ENCODE data around the gene ZNF326. TPM values are rescaled to one million over a fixed set of nuclear protein-coding genes. Genes with fewer than 3 reads are reported as not detected.
"Not testable (repeated sequence)": the region's sequence is repeated elsewhere in the genome, so short reads cannot be mapped to it uniquely, and the experiment has no call there.

The ZNF326 gene
- total and polyA plus RNA-seq, 8 donors: 12.7 to 96.4 (median 73.5) TPM

DNA sequence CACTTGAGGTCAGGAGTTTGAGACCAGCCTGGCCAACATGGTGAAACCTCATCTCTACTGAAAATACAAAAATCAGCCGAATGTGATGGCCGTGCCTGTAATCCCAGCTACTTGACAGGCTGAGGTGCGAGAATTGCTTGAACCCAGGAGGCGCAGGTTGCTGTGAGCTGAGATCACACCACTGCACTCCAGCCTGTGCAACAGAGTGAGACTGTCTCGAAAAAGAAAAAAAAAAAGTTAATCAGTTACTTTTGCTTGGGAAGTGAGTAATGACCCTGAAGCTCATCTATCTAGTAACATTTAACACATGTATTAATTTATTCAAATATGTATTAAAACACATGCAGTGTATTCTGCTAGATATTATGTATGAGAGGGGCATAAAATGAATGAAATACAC lies 49.4 kb downstream of the ZNF326 start:
- intact Hi-C loops (cut with DNase I): no loop called here
- no peak for DNase-seq
- H3K4me1 ChIP-seq: no peaks in the 10 kb centered on the region
- no peaks in the 10 kb centered on the region for H3K27me3 ChIP-seq
- no peak overlapping the region for H3K4me3 ChIP-seq
- no peaks in the 10 kb centered on the region for H3K36me3 ChIP-seq
- ATAC-seq: no peak
- TF ChIP-seq, protein P1, sequence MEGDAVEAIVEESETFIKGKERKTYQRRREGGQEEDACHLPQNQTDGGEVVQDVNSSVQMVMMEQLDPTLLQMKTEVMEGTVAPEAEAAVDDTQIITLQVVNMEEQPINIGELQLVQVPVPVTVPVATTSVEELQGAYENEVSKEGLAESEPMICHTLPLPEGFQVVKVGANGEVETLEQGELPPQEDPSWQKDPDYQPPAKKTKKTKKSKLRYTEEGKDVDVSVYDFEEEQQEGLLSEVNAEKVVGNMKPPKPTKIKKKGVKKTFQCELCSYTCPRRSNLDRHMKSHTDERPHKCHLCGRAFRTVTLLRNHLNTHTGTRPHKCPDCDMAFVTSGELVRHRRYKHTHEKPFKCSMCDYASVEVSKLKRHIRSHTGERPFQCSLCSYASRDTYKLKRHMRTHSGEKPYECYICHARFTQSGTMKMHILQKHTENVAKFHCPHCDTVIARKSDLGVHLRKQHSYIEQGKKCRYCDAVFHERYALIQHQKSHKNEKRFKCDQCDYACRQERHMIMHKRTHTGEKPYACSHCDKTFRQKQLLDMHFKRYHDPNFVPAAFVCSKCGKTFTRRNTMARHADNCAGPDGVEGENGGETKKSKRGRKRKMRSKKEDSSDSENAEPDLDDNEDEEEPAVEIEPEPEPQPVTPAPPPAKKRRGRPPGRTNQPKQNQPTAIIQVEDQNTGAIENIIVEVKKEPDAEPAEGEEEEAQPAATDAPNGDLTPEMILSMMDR (IDR thresholded peaks at IDR 0.05): no peak
- H3K9me3 ChIP-seq: no peaks in the 10 kb centered on the region
- no peak overlapping the region for H3K27ac ChIP-seq

DNA sequence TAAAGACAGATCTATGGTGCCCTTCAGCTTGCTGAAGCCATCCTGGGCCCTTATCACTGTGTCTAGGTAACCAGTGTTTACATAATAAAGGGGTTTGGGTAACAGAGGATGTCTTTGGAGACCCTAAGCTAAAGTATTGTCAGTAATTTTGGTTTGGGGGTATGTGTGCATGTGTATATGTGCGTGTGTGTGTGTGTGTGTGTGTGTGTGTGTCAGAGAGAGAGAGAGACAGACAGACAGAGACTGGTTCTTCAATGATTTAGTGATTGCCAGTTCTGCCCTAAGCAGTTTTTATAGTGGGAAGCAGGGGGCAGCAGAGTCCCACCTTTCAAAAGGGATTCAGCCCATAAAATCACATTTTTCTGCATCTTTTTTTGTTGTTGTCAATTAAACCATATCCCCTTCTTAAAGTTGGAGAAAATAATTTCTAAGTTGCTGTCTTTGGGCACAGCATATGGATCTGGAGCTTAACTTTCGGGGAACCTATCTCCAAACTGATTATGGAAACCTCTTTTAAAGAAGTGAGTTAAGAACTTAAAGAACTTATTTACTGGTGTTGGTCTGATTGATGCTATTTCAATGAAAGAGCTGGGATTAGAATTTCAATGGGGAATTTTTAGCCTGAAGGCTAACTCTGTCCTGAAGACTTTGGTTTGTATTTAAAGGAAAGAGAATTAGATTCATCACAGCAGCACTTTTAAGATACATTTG lies 51.1 kb downstream of the ZNF326 start:
- intact Hi-C loops (cut with DNase I): no loop called here
- Histone ChIP-seq H3K36me3 (no peaks in the 10 kb centered on the region), H3K9me3 (no peaks in the 10 kb centered on the region), H3K27ac (no peak overlapping the region), H3K27me3 (no peaks in the 10 kb centered on the region), H3K4me1 (no peaks in the 10 kb centered on the region), H3K4me3 (no peak overlapping the region)
- DNase-seq (peak in 1 of 4 donors; percentile 10), ATAC-seq (no peak)
- TF ChIP-seq, protein P1 (IDR thresholded peaks at IDR 0.05): peak in 1 of 2 donors; percentile 13

DNA sequence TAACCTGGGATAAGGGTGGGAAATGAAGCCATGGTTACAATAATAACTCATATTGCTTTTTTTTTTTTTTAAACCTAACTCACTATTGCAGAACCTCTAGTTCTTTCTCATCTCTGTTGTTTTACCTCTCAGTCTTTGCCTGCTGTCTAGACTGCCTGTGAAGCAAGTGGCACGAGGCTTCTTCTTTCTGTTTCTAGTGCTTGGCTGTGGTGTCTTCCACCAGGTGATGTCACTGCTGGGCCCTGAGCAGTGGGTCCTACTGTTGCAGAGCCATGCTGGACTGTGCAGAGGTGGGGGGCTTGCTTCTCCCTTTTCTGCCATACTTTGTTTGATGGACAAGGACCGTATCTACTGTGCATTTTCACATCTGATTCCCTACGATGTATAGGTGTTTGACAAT lies 51.7 kb downstream of the ZNF326 start:
- intact Hi-C loops (cut with DNase I): no loop called here
- Histone ChIP-seq H3K4me1 (no peaks in the 10 kb centered on the region), H3K27me3 (no peaks in the 10 kb centered on the region), H3K9me3 (no peaks in the 10 kb centered on the region), H3K36me3 (no peaks in the 10 kb centered on the region), H3K4me3 (no peak overlapping the region), H3K27ac (no peak overlapping the region)
- no peak for ATAC-seq
- TF ChIP-seq, protein P1 (IDR thresholded peaks at IDR 0.05): no peak
- no peak for DNase-seq

DNA sequence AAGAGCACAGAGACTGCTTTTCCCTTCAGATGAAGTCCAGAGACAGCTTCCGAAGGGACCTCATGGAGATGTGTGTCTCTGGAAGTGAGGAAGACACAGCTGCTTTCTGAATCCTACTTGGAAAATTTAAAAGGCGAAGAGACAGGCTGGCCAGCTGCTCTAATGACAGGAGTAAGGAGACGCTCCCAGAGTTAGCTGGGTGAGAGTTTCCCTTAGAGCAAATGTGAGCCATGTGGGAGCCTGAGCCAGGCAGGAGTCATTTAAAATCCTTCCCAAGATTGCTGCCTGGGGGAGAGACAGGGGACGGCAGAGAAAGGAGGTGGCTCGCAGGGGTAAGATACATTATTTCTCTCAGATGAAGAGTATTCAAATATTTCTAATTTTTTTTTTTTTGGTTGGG lies 53.1 kb downstream of the ZNF326 start:
- H3K4me3 ChIP-seq: no peak overlapping the region
- H3K27ac ChIP-seq: no peak overlapping the region
- H3K4me1 ChIP-seq: no peaks in the 10 kb centered on the region
- H3K9me3 ChIP-seq: no peaks in the 10 kb centered on the region
- TF ChIP-seq, protein P1 (IDR thresholded peaks at IDR 0.05): no peak
- H3K36me3 ChIP-seq: no peaks in the 10 kb centered on the region
- H3K27me3 ChIP-seq: no peaks in the 10 kb centered on the region
- intact Hi-C loops (cut with DNase I): no loop called here
- DNase-seq (peak in 1 of 4 donors; percentile 7), ATAC-seq (no peak)

DNA sequence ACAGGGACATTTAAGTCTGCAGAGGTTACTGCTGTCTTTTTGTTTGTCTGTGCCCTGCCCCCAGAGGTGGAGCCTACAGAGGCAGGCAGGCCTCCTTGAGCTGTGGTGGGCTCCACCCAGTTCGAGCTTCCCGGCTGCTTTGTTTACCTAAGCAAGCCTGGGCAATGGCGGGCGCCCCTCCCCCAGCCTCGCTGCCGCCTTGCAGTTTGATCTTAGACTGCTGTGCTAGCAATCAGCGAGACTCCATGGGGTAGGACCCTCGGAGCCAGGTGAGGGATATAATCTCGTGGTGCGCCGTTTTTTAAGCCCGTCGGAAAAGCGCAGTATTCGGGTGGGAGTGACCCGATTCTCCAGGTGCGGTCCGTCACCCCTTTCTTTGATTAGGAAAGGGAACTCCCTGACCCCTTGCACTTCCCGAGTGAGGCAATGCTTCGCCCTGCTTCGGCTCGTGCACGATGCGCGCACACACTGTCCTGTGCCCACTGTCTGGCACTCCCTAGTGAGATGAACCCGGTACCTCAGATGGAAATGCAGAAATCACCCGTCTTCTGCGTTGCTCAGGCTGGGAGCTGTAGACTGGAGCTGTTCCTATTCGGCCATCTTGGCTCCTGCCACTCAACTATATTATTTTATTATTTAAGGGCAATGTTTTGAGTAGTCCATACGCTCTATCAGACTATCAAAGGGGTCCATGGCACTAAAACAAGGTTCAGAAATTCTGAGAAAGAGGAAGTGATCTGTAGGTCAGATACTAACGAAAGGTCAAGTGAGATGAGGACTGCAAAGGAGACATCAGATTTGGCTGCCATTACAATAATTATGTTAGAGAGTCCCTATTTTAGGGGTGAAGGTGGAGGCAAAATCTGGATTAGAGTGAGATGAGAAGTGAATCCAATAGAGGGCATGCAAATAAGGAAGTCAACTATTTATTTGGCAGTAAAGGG lies 68.1 kb downstream of the ZNF326 start:
- H3K36me3 ChIP-seq; H3K27me3 ChIP-seq; H3K9me3 ChIP-seq; DNase-seq; ATAC-seq; H3K4me3 ChIP-seq; H3K27ac ChIP-seq; intact Hi-C loops (cut with DNase I); H3K4me1 ChIP-seq: not testable (repeated sequence)

DNA sequence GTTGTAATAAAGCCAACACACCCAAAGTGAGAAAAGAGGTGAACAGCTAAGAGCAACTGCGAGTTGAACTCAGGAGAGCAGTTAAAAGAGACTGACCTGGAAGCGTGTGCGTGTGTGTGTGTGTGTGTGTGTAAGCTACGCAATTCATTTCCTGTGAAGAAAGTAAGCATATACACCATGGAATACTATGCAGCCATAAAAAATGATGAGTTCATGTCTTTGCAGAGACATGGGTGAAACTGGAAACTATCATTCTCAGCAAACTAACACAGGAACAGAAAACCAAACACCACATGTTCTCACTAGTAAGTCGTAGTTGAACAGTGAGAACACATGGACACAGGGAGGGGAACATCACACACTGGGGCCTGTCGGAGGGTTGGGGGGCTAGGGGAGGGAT lies 69.2 kb downstream of the ZNF326 start:
- ATAC-seq; DNase-seq; H3K9me3 ChIP-seq; H3K27me3 ChIP-seq; H3K4me3 ChIP-seq; H3K36me3 ChIP-seq; H3K4me1 ChIP-seq; intact Hi-C loops (cut with DNase I); H3K27ac ChIP-seq: not testable (repeated sequence)
